Erythroblast (primary cell): Measurements from ENCODE around the gene ANKRD53.

Experiments used
- GATA1 ChIP-seq: IDR thresholded peaks from 2 replicates; pipeline ENCODE4 v1.6.1; 2011; ENCODE audit warnings: low read depth, mild to moderate bottlenecking, control low read depth, low read length, moderate library complexity
- POLR2A ChIP-seq: IDR thresholded peaks from 2 replicates; pipeline ENCODE4 v1.6.1; 2011; ENCODE audit warnings: mild to moderate bottlenecking, low read length

DNA sequence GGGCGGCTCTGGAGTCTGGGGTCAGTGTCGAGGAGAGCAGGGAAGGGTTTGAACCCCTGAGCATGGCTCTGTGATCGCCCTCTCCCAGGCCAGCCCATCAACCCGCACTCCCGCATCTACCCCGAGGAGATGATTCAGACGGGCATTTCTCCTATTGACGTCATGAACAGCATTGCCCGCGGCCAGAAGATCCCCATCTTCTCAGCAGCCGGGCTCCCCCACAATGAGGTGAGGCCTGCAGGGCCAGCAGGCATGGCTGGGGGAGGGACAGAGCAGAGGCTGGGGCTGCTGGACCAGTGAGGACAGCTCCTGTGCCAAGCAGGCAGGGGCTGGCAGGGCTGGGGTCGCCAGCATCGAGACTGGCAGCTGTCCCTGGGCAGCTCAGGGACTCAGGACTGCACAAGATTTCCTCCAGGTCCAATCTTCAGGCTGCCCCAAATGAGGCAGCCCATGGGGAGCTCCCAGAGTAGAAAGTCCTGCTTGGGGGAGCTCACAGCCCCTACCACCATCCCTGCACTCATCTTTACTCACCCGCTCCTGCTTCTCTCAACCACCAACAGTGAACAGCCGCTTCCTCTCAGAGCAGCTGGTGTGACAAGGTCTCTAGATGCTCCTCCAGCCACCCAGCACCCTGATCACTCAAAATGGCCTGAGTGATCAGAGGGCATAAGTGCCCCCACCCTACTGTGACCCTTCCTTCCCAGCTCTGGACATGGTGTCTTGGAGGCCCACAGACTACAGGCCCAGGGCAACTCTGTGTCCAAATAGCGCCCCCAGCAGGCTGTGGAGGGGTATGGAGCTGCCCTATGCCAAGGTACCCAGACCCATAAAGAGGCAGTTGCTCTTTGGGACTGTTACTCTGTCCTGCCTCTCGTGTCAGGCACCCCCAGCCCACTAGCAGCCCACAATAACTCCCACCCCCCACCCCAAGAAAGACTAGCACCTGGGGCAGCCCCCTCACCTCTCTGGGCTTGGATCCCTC, 18.3 kb upstream of the ANKRD53 start:
- no peak for TF ChIP-seq POLR2A
- TF ChIP-seq GATA1: no peak
